ENCODE data around the gene KIAA1549. TPM values are rescaled to one million over a fixed set of nuclear protein-coding genes. Genes with fewer than 3 reads are reported as not detected.

Gene KIAA1549
- total and polyA plus RNA-seq, 2 of the 4 experiments (the other 2 are of a cell fraction) = 1.3 to 3.3 TPM

GRCh38 chr7:138979988-138980562 is 1.1 kb downstream of the KIAA1549 start (continued):
- no peak for TF ChIP-seq SMC3 (IDR thresholded peaks at IDR 0.05; ENCODE audit: low read depth, low read length)

GRCh38 chr7:138979226-138979979 is 1.8 kb downstream of the KIAA1549 start:
- no peak overlapping the region for H2BK20ac ChIP-seq (ENCODE audit: low read depth, low read length)
- H3K4me1 ChIP-seq (ENCODE audit: control insufficient read depth, insufficient read depth, low read length) = peaks cover 3% of the 10 kb centered on the region; the same call in 1 of the 2 replicates
- POLR2A ChIA-PET (ENCODE audit: unreplicated experiment) = no interaction called here
- peaks cover 6 to 20% of the 10 kb centered on the region in 2 experiments; a peak in 3 of 4 replicates for H3K79me1 ChIP-seq (ENCODE audit: low read depth in 1 of 2, low read length in 2 of 2)
- H2BK15ac ChIP-seq (ENCODE audit: low read depth, low read length) = no peak overlapping the region
- no peak overlapping the region for H2BK120ac ChIP-seq (ENCODE audit: low read depth, low read length)
- DNase-seq (peak; percentile 24), ATAC-seq (ENCODE audit: low read depth) (no peak)
- CTCF ChIA-PET = interaction anchor here (0.6 to 1.7 kb wide), 4 partner anchors 9 to 93 kb away, joined by 3 to 6 read pairs (median 3); no protein-coding TSS in a partner anchor
- no peaks in the 10 kb centered on the region for H3K9me3 ChIP-seq (ENCODE audit: control insufficient read depth, insufficient read depth, low read length)
- no peak overlapping the region for H3K56ac ChIP-seq (ENCODE audit: extremely low read depth, insufficient read depth, low read length)
- in situ Hi-C loops (cut with MboI; ENCODE audit: low sequenced_read_pairs) = no loop called here
- H3K27ac ChIP-seq (ENCODE audit: insufficient read depth, low read length) = no peak overlapping the region
- no peak overlapping the region for H3K14ac ChIP-seq (replicated peaks; ENCODE audit: low read depth, low read length)
- no TSS peak for BruUV-seq (replicated peaks)
- H4K20me1 ChIP-seq (ENCODE audit: insufficient read depth, low read length) = 0 out of 2 replicates have a peak, but pooled peaks cover 9% of the 10 kb centered on the region
- H3K9ac ChIP-seq (ENCODE audit: low read depth, low read length) = no peak overlapping the region
- no peak overlapping the region for H3K18ac ChIP-seq (ENCODE audit: low read depth, low read length)
- intact Hi-C loops (cut with micrococcal nuclease) = no loop called here
- no peak overlapping the region for H2AK5ac ChIP-seq (ENCODE audit: low read depth, low read length)
- H4K91ac ChIP-seq (ENCODE audit: insufficient read depth, low read depth, low read length) = no peak overlapping the region
- peak overlapping the region; percentile 29; the same call in 1 of the 2 replicates for H3K4me2 ChIP-seq (ENCODE audit: low read depth, low read length)
- no peaks in the 10 kb centered on the region for H3K36me3 ChIP-seq (ENCODE audit: control insufficient read depth, insufficient read depth, low read length)
- H3K27me3 ChIP-seq (ENCODE audit: control insufficient read depth, insufficient read depth, low read length) = peaks cover 2% of the 10 kb centered on the region; the same call in 1 of the 2 replicates
- H2AK9ac ChIP-seq (replicated peaks; ENCODE audit: low read depth, low read length, poor library complexity) = no peak overlapping the region
- WGBS, 2 experiments (ENCODE audit: extremely low coverage in 2 of 2, insufficient read length in 1 of 2) = 100% methylated on average over 2 of the region's 6 CpGs; no CpG with 5 or more reads in 1 of the 2 experiments
- peak overlapping the region; percentile 26 for H2AFZ ChIP-seq (replicated peaks; ENCODE audit: low read length, poor library complexity)
- no peak overlapping the region for H4K8ac ChIP-seq (ENCODE audit: low read depth in 2 of 2, low read length in 2 of 2)
- H4K5ac ChIP-seq (ENCODE audit: low read depth, low read length) = no peak overlapping the region
- dilution Hi-C loops (cut with HindIII; ENCODE audit: low sequenced_read_pairs, unreplicated experiment) = no loop called here
- H3K9me1 ChIP-seq (ENCODE audit: insufficient read depth, low read length) = peaks cover 4% of the 10 kb centered on the region; the same call in 1 of the 2 replicates
- no peak overlapping the region for H2BK5ac ChIP-seq (ENCODE audit: low read depth, low read length, poor library complexity, severe bottlenecking)
- H3K4ac ChIP-seq (ENCODE audit: low read depth, low read length) = no peak overlapping the region
- H3K23ac ChIP-seq (ENCODE audit: low read depth, low read length) = peak overlapping the region; percentile 49; the same call in 1 of the 2 replicates
- H3K4me3 ChIP-seq (ENCODE audit: insufficient read depth, low read depth, low read length) = no peak overlapping the region
- TF ChIP-seq CHD1 (IDR thresholded peaks at IDR 0.05; ENCODE audit: low read depth, low read length) = no peak
- no peak for TF ChIP-seq RFX5 (IDR thresholded peaks at IDR 0.05; ENCODE audit: low read depth, low read length)
- no peak for TF ChIP-seq FOS (IDR thresholded peaks at IDR 0.05; ENCODE audit: low read depth, low read length)
- TF ChIP-seq MXI1 (IDR thresholded peaks at IDR 0.05; ENCODE audit: borderline replicate concordance, low read depth, low read length) = no peak
- no peak for TF ChIP-seq CEBPB (IDR thresholded peaks at IDR 0.05; ENCODE audit: low read depth, low read length)
- no peak for TF ChIP-seq ELK1 (IDR thresholded peaks at IDR 0.05; ENCODE audit: borderline replicate concordance, low read depth, low read length)
- no peak for TF ChIP-seq RAD21 (IDR thresholded peaks at IDR 0.05; ENCODE audit: low read length)
- no peak for TF ChIP-seq USF2 (IDR thresholded peaks at IDR 0.05; ENCODE audit: low read depth, low read length)
- no peak for TF ChIP-seq SMC3 (IDR thresholded peaks at IDR 0.05; ENCODE audit: low read depth, low read length)
- TF ChIP-seq CTCF (conservative IDR thresholded peaks at IDR 0.05; ENCODE audit: low read depth, low read length) = no peak; the same call in 1 of the 2 replicates
- TF ChIP-seq POLR2A (IDR thresholded peaks at IDR 0.05; ENCODE audit: low read depth, low read length) = no peak
